ENCODE data around the gene BEST4.

The BEST4 gene

GRCh38 chr1:44760876-44761275 lies 27.1 kb downstream of the BEST4 start:
- no peak for TF ChIP-seq CTCF (IDR thresholded peaks at IDR 0.05; ENCODE audit: low read depth, low read length)
- H3K36me3 ChIP-seq, result peaks cover 95% of the 10 kb centered on the region
- H3K9me3 ChIP-seq (ENCODE audit: severe bottlenecking), result no peaks in the 10 kb centered on the region
- no peaks in the 10 kb centered on the region for H3K27me3 ChIP-seq (ENCODE audit: insufficient read depth, low read depth, severe bottlenecking)
- no peak for DNase-seq
- no peak overlapping the region for H3K27ac ChIP-seq
- H3K4me3 ChIP-seq (ENCODE audit: low read depth, low read length), result no peak overlapping the region

- TF ChIP-seq CTCF (IDR thresholded peaks at IDR 0.05; ENCODE audit: low read depth, low read length), result no peak
- H3K27ac ChIP-seq, result no peak overlapping the region
- no peaks in the 10 kb centered on the region for H3K27me3 ChIP-seq (ENCODE audit: insufficient read depth, low read depth, severe bottlenecking)
- no peaks in the 10 kb centered on the region for H3K9me3 ChIP-seq (ENCODE audit: severe bottlenecking)
- H3K36me3 ChIP-seq, result peaks cover 96% of the 10 kb centered on the region
- no peak for DNase-seq
- H3K4me3 ChIP-seq (ENCODE audit: low read depth, low read length), result no peak overlapping the region
Measured at GRCh38 chr1:44759077-44759476, 28.9 kb downstream of the BEST4 start.

GRCh38 chr1:44757420-44757819 lies 30.6 kb downstream of the BEST4 start:
- no peaks in the 10 kb centered on the region for H3K9me3 ChIP-seq (ENCODE audit: severe bottlenecking)
- no peak for DNase-seq
- H3K4me3 ChIP-seq (ENCODE audit: low read depth, low read length), result no peak overlapping the region
- H3K27me3 ChIP-seq (ENCODE audit: insufficient read depth, low read depth, severe bottlenecking), result no peaks in the 10 kb centered on the region
- no peak for TF ChIP-seq CTCF (IDR thresholded peaks at IDR 0.05; ENCODE audit: low read depth, low read length)
- no peak overlapping the region for H3K27ac ChIP-seq
- peaks cover 94% of the 10 kb centered on the region for H3K36me3 ChIP-seq

GRCh38 chr1:44747878-44748277 lies 40.1 kb downstream of the BEST4 start:
- no peak for DNase-seq
- H3K27ac ChIP-seq, result no peak overlapping the region
- H3K9me3 ChIP-seq (ENCODE audit: severe bottlenecking), result no peaks in the 10 kb centered on the region
- H3K27me3 ChIP-seq (ENCODE audit: insufficient read depth, low read depth, severe bottlenecking), result no peaks in the 10 kb centered on the region
- peaks cover 77% of the 10 kb centered on the region for H3K36me3 ChIP-seq
- H3K4me3 ChIP-seq (ENCODE audit: low read depth, low read length), result no peak overlapping the region
- 0 out of 2 replicates have a peak, but pooled peaks have one; percentile 18 for TF ChIP-seq CTCF (IDR thresholded peaks at IDR 0.05; ENCODE audit: low read depth, low read length)

- no peak for DNase-seq
- Histone ChIP-seq H3K27me3 (ENCODE audit: insufficient read depth, low read depth, severe bottlenecking) (no peaks in the 10 kb centered on the region), H3K9me3 (ENCODE audit: severe bottlenecking) (no peaks in the 10 kb centered on the region), H3K4me3 (ENCODE audit: low read depth, low read length) (no peak overlapping the region), H3K36me3 (peaks cover 64% of the 10 kb centered on the region), H3K27ac (no peak overlapping the region)
- TF ChIP-seq CTCF (IDR thresholded peaks at IDR 0.05; ENCODE audit: low read depth, low read length), result no peak
Measured at GRCh38 chr1:44743211-44743610, 44.8 kb downstream of the BEST4 start.

- H3K4me3 ChIP-seq (ENCODE audit: low read depth, low read length), result peak overlapping the region; percentile 83
- H3K27ac ChIP-seq, result peak overlapping the region; percentile 89
- no peak for DNase-seq
- TF ChIP-seq CTCF (IDR thresholded peaks at IDR 0.05; ENCODE audit: low read depth, low read length), result no peak
- peaks cover 36% of the 10 kb centered on the region for H3K36me3 ChIP-seq
- peaks cover 2% of the 10 kb centered on the region for H3K9me3 ChIP-seq (ENCODE audit: severe bottlenecking)
- no peaks in the 10 kb centered on the region for H3K27me3 ChIP-seq (ENCODE audit: insufficient read depth, low read depth, severe bottlenecking)
Measured at GRCh38 chr1:44740179-44740617, 47.8 kb downstream of the BEST4 start.
